Hair follicle dermal papilla cell (primary cell): ENCODE results near the gene GYG2. TPM values are rescaled to one million over a fixed set of nuclear protein-coding genes. Genes with fewer than 3 reads are reported as not detected.

ENCODE experiments used
- total RNA-seq: library from RNA; depleted of rRNA; stranded (reverse); fragments of >200 nt; gene quantifications from 2 replicates; pipeline ENCODE4 v1.2.3, GENCODE V29; 2012

Gene GYG2
- 0.61 and 0.97 TPM in 2 replicates for total RNA-seq

DNA sequence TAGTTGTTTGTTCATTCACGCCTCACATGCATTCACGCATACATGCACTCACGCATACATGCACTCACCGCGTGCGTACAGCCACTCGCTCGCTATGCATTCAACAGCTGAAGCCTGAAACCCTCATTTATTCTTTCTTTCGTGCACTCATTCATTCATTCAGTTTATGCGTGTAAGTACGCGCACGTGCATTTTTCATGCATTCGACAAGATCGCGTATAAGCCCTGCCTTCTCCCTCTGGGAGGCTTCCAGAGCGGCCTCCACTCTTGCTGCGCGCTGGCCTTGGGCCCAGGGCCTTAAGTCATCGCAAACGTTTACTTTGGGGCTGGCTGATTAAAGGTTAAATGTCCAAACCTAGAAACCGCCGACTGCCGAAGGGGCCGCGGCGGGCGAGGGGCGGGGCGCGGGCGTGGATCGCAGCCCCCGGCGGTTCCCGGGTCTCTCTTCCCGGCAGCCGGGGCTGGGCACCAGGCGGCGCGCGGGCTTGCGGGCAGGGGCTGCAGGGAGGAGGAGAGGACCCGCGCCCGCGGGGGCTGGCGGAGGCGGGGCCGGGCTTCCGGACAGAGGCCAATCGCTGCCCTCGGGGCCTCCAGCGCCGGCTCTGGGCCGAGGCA, at the start of gene GYG2:
Gene GYG2, plus strand, starts transcription at position 587 of the 615 bp plus-strand sequence. CDS start 1,259 bp downstream, outside the sequence.

DNA sequence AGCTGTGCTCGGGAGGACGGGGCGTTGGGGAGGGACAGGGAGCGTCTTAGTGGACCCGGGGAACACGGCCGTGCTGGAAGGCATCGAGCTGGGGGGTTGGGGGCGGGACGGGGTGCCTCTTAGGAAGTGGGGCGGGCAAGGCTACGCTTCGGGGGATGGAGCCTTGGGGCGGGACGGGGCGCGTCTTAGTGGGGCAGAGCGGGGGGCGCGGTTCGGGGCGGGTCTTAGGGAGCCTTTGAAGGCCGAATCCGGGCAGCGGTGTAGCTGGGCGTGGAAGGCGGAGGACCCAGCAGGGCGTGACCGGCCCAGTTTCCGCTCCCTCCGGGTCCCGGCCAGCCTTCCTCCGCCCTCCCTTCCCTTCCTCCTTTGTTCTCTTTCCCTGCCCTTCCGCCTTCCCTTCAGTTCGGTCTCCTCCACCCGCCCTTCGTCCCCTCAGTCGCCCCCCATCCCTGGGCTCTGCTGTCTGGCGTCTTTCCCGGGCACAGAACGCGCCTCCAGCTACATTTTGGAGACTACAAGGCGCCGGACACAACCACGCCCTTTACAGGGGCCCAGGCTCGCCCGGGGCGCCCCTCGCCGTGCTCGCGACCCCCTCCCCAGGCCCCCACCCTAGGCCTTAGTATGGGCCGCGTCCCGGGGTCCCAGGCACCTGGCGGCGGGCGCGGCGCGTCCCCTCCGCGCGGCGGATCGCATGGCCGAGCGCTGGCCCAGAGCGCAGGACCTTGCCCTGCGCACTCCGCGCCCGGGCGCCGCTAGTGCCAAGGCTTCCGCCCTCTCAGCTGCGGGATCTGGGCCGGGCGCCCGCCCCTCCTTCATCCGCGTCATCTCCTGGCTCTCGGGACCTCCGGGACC, 100.1 kb downstream of the GYG2 start, which contains the start of gene ARSD:
Gene ARSD, minus strand, starts transcription at position 757 of the 852 bp plus-strand sequence. Its CDS starts 64 bp downstream, at position 693.

Other genes starting within 250 kb of the GYG2 start
- gene CD99, start 137.6 kb upstream of the GYG2 start, total RNA-seq, result 309 and 366 TPM in 2 replicates
- 8.0 and 14.1 TPM in 2 replicates for gene XG, start 76.9 kb upstream of the GYG2 start, total RNA-seq
- 30.4 and 32.0 TPM in 2 replicates for gene ARSD, start 100.4 kb downstream of the GYG2 start, total RNA-seq
- gene ARSH, start 177.6 kb downstream of the GYG2 start, total RNA-seq, result not detected in 2 replicates
- not detected in 2 replicates for gene ARSF, start 212.5 kb downstream of the GYG2 start, total RNA-seq